ENCODE results near the gene ASS1. TPM values are rescaled to one million over a fixed set of nuclear protein-coding genes. Genes with fewer than 3 reads are reported as not detected.

Gene ASS1
- total and polyA plus RNA-seq, 2 of the 13 experiments (the other 11 are each of a cell fraction or from before 2014, with no cell fraction given): 77.6 to 122 TPM

GRCh38 chr9:130450344-130451003, 5.7 kb downstream of the ASS1 start (continued):
- TF ChIP-seq ZNF432 (CRISPR knock-in tag; IDR thresholded peaks at IDR 0.05; ENCODE audit: borderline replicate concordance) (no peak), MED1 (CRISPR knock-in tag; IDR thresholded peaks at IDR 0.05) (peak; percentile 91), ZNF280B (CRISPR knock-in tag; IDR thresholded peaks at IDR 0.05; ENCODE audit: borderline replicate concordance) (peak; percentile 89; the same call in 1 of the 2 replicates), LBX2 (CRISPR knock-in tag; IDR thresholded peaks at IDR 0.05; ENCODE audit: borderline replicate concordance) (peak; percentile 72; the same call in 1 of the 2 replicates), DPF2 (CRISPR knock-in tag; IDR thresholded peaks at IDR 0.05; ENCODE audit: borderline replicate concordance, low read depth) (peak; percentile 87), ZNF784 (CRISPR knock-in tag; IDR thresholded peaks at IDR 0.05; ENCODE audit: borderline replicate concordance) (peak; percentile 58; the same call in 1 of the 2 replicates), NKX3-1 (CRISPR knock-in tag; IDR thresholded peaks at IDR 0.05) (peak; percentile 74; the same call in 1 of the 2 replicates), ZKSCAN8 (CRISPR knock-in tag; IDR thresholded peaks at IDR 0.05; ENCODE audit: borderline replicate concordance) (peak; percentile 56; the same call in 1 of the 2 replicates), ZSCAN21 (CRISPR knock-in tag; IDR thresholded peaks at IDR 0.05; ENCODE audit: borderline replicate concordance) (peak; percentile 96; the same call in 1 of the 2 replicates), KAT7 (CRISPR knock-in tag; IDR thresholded peaks at IDR 0.05; ENCODE audit: borderline replicate concordance) (no peak), BORCS8-MEF2B (CRISPR knock-in tag; IDR thresholded peaks at IDR 0.05) (peak; percentile 97), ZNF362 (CRISPR knock-in tag; IDR thresholded peaks at IDR 0.05; ENCODE audit: borderline replicate concordance) (peak; percentile 57; the same call in 1 of the 2 replicates), ZNF326 (CRISPR knock-in tag; IDR thresholded peaks at IDR 0.05; ENCODE audit: borderline replicate concordance) (no peak), CCDC6 (CRISPR knock-in tag; IDR thresholded peaks at IDR 0.05) (peak; percentile 98; the same call in 1 of the 2 replicates), CBX2 (IDR thresholded peaks at IDR 0.05; ENCODE audit: low read depth, low read length) (no peak), CBX2 (CRISPR knock-in tag; IDR thresholded peaks at IDR 0.05; ENCODE audit: low read depth) (no peak), CREB1 (IDR thresholded peaks at IDR 0.05) (no peak), CREB1 (CRISPR knock-in tag; IDR thresholded peaks at IDR 0.05) (no peak; the same call in 1 of the 2 replicates), PCBP2 (optimal IDR thresholded peaks at IDR 0.05; ENCODE audit: low read depth, low read length, poor library complexity, severe bottlenecking) (no peak), TIGD3 (CRISPR knock-in tag; IDR thresholded peaks at IDR 0.05; ENCODE audit: borderline replicate concordance) (no peak), ATF2 (CRISPR knock-in tag; IDR thresholded peaks at IDR 0.05) (peak; percentile 95)

Measured in HepG2 (cell line).